IPS-18a (cell line): Measurements from ENCODE around the gene SNAI3.
A peak's percentile ranks its signal among the peaks of the same experiment; 100 is the strongest.

Source experiments
- H3K27ac ChIP-seq: one replicate; pipeline ENCODE4 v1.5.1; 2013; ENCODE audit warnings: low read length
- H3K27me3 ChIP-seq: one replicate; pipeline ENCODE4 v1.6.1; 2013; ENCODE audit warnings: mild to moderate bottlenecking, low read length; ENCODE audit not compliant: control insufficient read depth, insufficient read depth
- H3K36me3 ChIP-seq: one replicate; pipeline ENCODE4 v1.6.1; 2013; ENCODE audit warnings: low read depth, low read length; ENCODE audit not compliant: control insufficient read depth
- H3K4me1 ChIP-seq: one replicate; pipeline ENCODE4 v1.6.1; 2013; ENCODE audit warnings: low read depth, low read length; ENCODE audit not compliant: control insufficient read depth
- H3K4me3 ChIP-seq: one replicate; pipeline ENCODE4 v1.5.1; 2013; ENCODE audit warnings: low read length
- H3K9ac ChIP-seq: one replicate; pipeline ENCODE4 v1.6.1; 2013; ENCODE audit warnings: mild to moderate bottlenecking, low read length, moderate library complexity
- H3K9me3 ChIP-seq: one replicate; pipeline ENCODE4 v1.6.1; 2013; ENCODE audit warnings: low read depth, low read length; ENCODE audit not compliant: control insufficient read depth

SNAI3 gene

GRCh38 chr16:88691924-88692560, 5.7 kb upstream of the SNAI3 start:
- H3K4me3 ChIP-seq, result no peak overlapping the region
- H3K27me3 ChIP-seq, result peaks cover 12% of the 10 kb centered on the region
- H3K9me3 ChIP-seq, result no peaks in the 10 kb centered on the region
- H3K4me1 ChIP-seq, result no peaks in the 10 kb centered on the region
- H3K9ac ChIP-seq, result no peak overlapping the region
- H3K36me3 ChIP-seq, result no peaks in the 10 kb centered on the region
- H3K27ac ChIP-seq, result no peak overlapping the region

GRCh38 chr16:88691129-88691813, 5.0 kb upstream of the SNAI3 start:
- Histone ChIP-seq H3K27ac (no peak overlapping the region), H3K4me1 (no peaks in the 10 kb centered on the region), H3K36me3 (no peaks in the 10 kb centered on the region), H3K4me3 (no peak overlapping the region), H3K9ac (no peak overlapping the region), H3K9me3 (no peaks in the 10 kb centered on the region), H3K27me3 (peaks cover 18% of the 10 kb centered on the region)

GRCh38 chr16:88690341-88691128, 4.2 kb upstream of the SNAI3 start:
- H3K4me3 ChIP-seq, result no peak overlapping the region
- no peak overlapping the region for H3K9ac ChIP-seq
- no peaks in the 10 kb centered on the region for H3K36me3 ChIP-seq
- H3K4me1 ChIP-seq, result no peaks in the 10 kb centered on the region
- peaks cover 23% of the 10 kb centered on the region for H3K27me3 ChIP-seq
- H3K27ac ChIP-seq, result no peak overlapping the region
- no peaks in the 10 kb centered on the region for H3K9me3 ChIP-seq

GRCh38 chr16:88688013-88688778, 1.9 kb upstream of the SNAI3 start:
- peaks cover 33% of the 10 kb centered on the region for H3K27me3 ChIP-seq
- no peak overlapping the region for H3K27ac ChIP-seq
- H3K4me1 ChIP-seq, result peaks cover 5% of the 10 kb centered on the region
- H3K36me3 ChIP-seq, result no peaks in the 10 kb centered on the region
- no peak overlapping the region for H3K4me3 ChIP-seq
- H3K9me3 ChIP-seq, result no peaks in the 10 kb centered on the region
- no peak overlapping the region for H3K9ac ChIP-seq

- Histone ChIP-seq H3K4me1 (peaks cover 5% of the 10 kb centered on the region), H3K9ac (no peak overlapping the region), H3K9me3 (no peaks in the 10 kb centered on the region), H3K36me3 (no peaks in the 10 kb centered on the region), H3K27ac (no peak overlapping the region), H3K27me3 (peaks cover 33% of the 10 kb centered on the region), H3K4me3 (no peak overlapping the region)
Measured at GRCh38 chr16:88687676-88688012, 1.3 kb upstream of the SNAI3 start.

- Histone ChIP-seq H3K27ac (no peak overlapping the region), H3K4me3 (no peak overlapping the region), H3K36me3 (no peaks in the 10 kb centered on the region), H3K4me1 (peaks cover 5% of the 10 kb centered on the region), H3K9me3 (no peaks in the 10 kb centered on the region), H3K9ac (no peak overlapping the region), H3K27me3 (peaks cover 33% of the 10 kb centered on the region)
Measured at GRCh38 chr16:88687254-88687576, 908 bp upstream of the SNAI3 start.

GRCh38 chr16:88686062-88686438, 257 bp downstream of the SNAI3 start:
- Histone ChIP-seq H3K27ac (no peak overlapping the region), H3K9me3 (no peaks in the 10 kb centered on the region), H3K27me3 (peaks cover 33% of the 10 kb centered on the region), H3K4me3 (peak overlapping the region; percentile 68), H3K4me1 (peaks cover 5% of the 10 kb centered on the region), H3K9ac (peak overlapping the region; percentile 39), H3K36me3 (no peaks in the 10 kb centered on the region)

GRCh38 chr16:88685156-88686061, 898 bp downstream of the SNAI3 start:
- Histone ChIP-seq H3K36me3 (no peaks in the 10 kb centered on the region), H3K9ac (peak overlapping the region; percentile 39), H3K27ac (no peak overlapping the region), H3K4me3 (peak overlapping the region; percentile 68), H3K4me1 (peaks cover 5% of the 10 kb centered on the region), H3K9me3 (no peaks in the 10 kb centered on the region), H3K27me3 (peaks cover 33% of the 10 kb centered on the region)

GRCh38 chr16:88684569-88685155, 1.6 kb downstream of the SNAI3 start:
- Histone ChIP-seq H3K9ac (no peak overlapping the region), H3K4me1 (peaks cover 5% of the 10 kb centered on the region), H3K4me3 (peak overlapping the region; percentile 68), H3K27me3 (peaks cover 33% of the 10 kb centered on the region), H3K27ac (no peak overlapping the region), H3K9me3 (no peaks in the 10 kb centered on the region), H3K36me3 (no peaks in the 10 kb centered on the region)

GRCh38 chr16:88681709-88682451, 4.4 kb downstream of the SNAI3 start:
- no peaks in the 10 kb centered on the region for H3K9me3 ChIP-seq
- no peak overlapping the region for H3K27ac ChIP-seq
- peaks cover 5% of the 10 kb centered on the region for H3K4me1 ChIP-seq
- H3K4me3 ChIP-seq, result no peak overlapping the region
- no peaks in the 10 kb centered on the region for H3K36me3 ChIP-seq
- peaks cover 20% of the 10 kb centered on the region for H3K27me3 ChIP-seq
- H3K9ac ChIP-seq, result no peak overlapping the region
